ENCODE data around the gene RASGRP2. TPM values are rescaled to one million over a fixed set of nuclear protein-coding genes. Genes with fewer than 3 reads are reported as not detected.
A peak's percentile ranks its signal among the peaks of the same experiment; 100 is the strongest.

RASGRP2 gene
- total RNA-seq, 3 donors from 2014 or later, result 10.0 to 12.5 (median 11.5) TPM

DNA sequence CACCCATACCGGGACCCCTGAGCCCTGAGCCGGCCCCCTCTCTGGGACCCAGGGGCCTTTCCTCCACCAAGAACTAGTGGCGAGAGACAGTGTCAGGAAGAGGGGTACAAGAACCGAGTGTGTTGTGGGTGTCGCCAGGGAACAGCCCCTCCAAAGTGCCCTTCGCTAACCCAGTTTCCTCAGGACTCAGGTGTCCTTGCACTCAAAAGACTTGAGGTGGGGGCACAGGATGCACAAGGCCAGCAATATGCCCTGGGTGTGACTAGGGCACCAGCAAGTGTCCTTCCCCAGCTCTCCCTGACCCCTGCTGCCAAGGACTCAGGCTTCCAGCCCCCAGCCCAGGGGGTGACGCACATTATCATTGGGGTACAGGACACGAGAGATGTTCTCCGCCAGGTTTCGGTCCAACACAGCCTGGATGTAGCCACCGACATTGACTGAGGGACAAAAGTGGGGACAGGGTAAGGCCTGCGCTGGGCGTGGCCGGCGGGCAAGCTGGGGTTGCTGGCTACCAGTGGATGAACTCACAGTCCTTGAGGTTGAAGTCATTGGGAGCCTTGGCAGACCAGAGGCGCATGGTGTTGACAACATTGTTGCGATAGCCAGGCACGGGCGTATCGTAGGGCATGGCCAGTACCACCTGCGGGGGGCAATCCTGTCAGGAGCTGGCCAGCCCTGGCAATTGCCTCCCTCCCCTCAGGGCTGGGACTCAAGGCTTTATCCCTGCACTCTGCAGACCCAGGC, 11.1 kb upstream of the RASGRP2 start:
- peaks cover 0 to 2% of the 10 kb centered on the region in 2 donors for H3K4me1 ChIP-seq
- H3K36me3 ChIP-seq, result no peaks in the 10 kb centered on the region
- H3K27me3 ChIP-seq, result no peaks in the 10 kb centered on the region
- TF ChIP-seq, protein P1, sequence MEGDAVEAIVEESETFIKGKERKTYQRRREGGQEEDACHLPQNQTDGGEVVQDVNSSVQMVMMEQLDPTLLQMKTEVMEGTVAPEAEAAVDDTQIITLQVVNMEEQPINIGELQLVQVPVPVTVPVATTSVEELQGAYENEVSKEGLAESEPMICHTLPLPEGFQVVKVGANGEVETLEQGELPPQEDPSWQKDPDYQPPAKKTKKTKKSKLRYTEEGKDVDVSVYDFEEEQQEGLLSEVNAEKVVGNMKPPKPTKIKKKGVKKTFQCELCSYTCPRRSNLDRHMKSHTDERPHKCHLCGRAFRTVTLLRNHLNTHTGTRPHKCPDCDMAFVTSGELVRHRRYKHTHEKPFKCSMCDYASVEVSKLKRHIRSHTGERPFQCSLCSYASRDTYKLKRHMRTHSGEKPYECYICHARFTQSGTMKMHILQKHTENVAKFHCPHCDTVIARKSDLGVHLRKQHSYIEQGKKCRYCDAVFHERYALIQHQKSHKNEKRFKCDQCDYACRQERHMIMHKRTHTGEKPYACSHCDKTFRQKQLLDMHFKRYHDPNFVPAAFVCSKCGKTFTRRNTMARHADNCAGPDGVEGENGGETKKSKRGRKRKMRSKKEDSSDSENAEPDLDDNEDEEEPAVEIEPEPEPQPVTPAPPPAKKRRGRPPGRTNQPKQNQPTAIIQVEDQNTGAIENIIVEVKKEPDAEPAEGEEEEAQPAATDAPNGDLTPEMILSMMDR (IDR thresholded peaks at IDR 0.05), result no peak
- TF ChIP-seq POLR2A (IDR thresholded peaks at IDR 0.05), result no peak
- no peak for TF ChIP-seq POLR2AphosphoS5 (IDR thresholded peaks at IDR 0.05)
- intact Hi-C loops (cut with DNase I; ENCODE audit: low total_unique reads), result no loop called here
- no peaks in the 10 kb centered on the region for H3K9me3 ChIP-seq
- H3K27ac ChIP-seq, result no peak overlapping the region
- no peak overlapping the region for H3K4me3 ChIP-seq
- DNase-seq (ENCODE audit: low spot score in 2 of 2), result peak in 1 of 2 donors; percentile 49

DNA sequence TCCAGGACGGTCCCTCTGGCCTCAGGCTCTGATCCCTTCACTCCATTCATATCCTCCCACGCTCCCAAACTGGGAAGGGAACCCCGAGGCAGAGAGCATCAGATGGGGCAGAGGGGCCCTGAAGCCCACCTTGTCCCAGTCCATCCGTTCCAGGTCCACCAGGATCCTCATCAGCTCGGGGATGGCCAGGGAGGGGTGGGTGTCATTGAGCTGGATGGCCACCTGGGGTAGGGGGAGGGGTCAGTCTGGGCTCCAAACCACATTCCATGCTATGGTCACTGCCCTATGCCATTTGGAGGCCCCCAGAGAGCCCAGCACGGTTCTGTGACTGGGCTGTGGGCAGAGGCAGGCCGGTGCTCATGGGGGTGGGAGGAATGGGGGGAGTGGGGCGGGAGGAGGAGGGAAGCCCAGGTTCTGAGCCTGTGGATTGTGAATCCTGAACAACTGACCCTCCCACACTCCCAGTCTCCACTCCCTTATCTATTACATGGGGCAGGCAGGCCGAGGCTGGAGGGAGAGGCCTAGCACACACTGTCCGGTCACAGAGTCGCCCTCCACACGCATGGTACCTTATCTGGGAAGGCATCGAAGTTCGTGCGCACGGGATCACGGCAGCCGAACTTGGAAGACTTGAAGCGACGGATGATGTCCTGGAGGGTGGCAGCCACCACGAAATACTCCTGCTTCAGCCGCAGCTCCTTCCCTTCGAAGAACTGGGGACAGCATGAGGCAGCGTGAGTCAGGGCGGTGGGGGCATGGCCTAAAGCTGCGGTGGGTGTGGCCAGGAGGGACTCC, 10.4 kb upstream of the RASGRP2 start:
- no peak overlapping the region for H3K27ac ChIP-seq
- no peaks in the 10 kb centered on the region for H3K9me3 ChIP-seq
- no peak overlapping the region for H3K4me3 ChIP-seq
- no peaks in the 10 kb centered on the region for H3K4me1 ChIP-seq
- no peak for DNase-seq (ENCODE audit: low spot score in 2 of 2)
- intact Hi-C loops (cut with DNase I; ENCODE audit: low total_unique reads), result no loop called here
- TF ChIP-seq POLR2AphosphoS5 (IDR thresholded peaks at IDR 0.05) (no peak), POLR2A (IDR thresholded peaks at IDR 0.05) (no peak)
- TF ChIP-seq, protein P1 (IDR thresholded peaks at IDR 0.05), result no peak
- H3K27me3 ChIP-seq, result no peaks in the 10 kb centered on the region
- no peaks in the 10 kb centered on the region for H3K36me3 ChIP-seq

DNA sequence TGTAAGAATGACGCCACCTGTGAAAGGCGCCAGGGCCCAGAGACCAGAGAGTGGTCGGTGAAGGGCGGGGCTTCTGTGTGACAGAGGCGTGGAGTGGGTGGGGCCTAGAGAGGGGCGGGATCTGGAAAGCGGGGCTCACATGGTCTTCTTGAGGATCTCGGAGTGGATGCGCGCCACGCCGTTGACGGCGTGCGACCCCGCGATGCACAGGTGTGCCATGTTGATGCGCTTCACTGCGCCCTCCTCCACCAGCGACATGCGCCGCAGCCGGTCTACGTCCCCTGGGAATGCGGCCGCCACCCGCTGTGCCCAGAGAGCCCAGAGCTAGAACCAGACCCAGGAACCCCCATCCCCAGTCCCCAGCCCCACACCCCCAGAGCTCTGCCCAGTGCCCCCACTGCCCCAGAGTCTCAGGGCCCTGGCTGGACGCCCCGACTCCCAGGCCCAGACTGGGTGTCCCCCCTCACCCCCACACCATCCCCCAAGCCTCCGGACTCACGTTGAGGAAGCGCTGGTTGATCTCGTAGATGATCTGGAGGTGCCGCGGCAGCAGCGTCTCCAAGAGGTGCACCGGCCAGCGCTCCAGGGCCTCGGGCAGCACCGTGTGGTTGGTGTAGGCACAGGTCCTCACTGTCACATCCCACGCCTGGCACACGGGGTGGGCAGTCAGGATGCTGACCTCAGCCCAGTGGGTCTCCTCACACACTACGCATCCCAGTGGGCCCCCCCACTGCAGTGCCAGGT, 9.6 kb upstream of the RASGRP2 start:
- DNase-seq (ENCODE audit: low spot score in 2 of 2), result no peak
- no peak for TF ChIP-seq POLR2AphosphoS5 (IDR thresholded peaks at IDR 0.05)
- TF ChIP-seq POLR2A (IDR thresholded peaks at IDR 0.05), result no peak
- TF ChIP-seq, protein P1 (IDR thresholded peaks at IDR 0.05), result no peak
- no peaks in the 10 kb centered on the region for H3K27me3 ChIP-seq
- intact Hi-C loops (cut with DNase I; ENCODE audit: low total_unique reads), result no loop called here
- H3K4me1 ChIP-seq, result no peaks in the 10 kb centered on the region
- no peak overlapping the region for H3K27ac ChIP-seq
- no peaks in the 10 kb centered on the region for H3K36me3 ChIP-seq
- H3K9me3 ChIP-seq, result no peaks in the 10 kb centered on the region
- H3K4me3 ChIP-seq, result no peak overlapping the region

DNA sequence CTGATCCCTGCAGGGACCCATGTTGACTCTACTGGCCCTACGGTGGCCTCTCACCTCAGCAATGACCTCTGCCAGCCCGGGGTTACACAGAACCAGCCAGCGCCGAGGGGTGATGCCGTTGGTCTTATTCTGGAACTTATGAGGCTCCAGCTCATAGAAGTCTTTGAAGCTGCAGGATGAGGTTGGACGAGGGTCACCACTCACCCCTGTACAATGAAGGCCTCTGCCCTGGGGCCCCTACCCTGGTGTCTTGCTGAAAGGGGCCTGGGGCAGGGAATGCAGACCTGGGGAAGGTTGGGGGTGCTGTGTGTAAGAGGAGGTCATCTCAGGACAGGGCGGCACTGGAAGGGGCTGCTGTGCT, 9.1 kb upstream of the RASGRP2 start:
- Histone ChIP-seq H3K27me3 (no peaks in the 10 kb centered on the region), H3K27ac (no peak overlapping the region), H3K4me1 (no peaks in the 10 kb centered on the region), H3K36me3 (no peaks in the 10 kb centered on the region), H3K9me3 (no peaks in the 10 kb centered on the region), H3K4me3 (no peak overlapping the region)
- peak in 1 of 2 donors; percentile 37 for DNase-seq (ENCODE audit: low spot score in 2 of 2)
- TF ChIP-seq, protein P1 (IDR thresholded peaks at IDR 0.05), result no peak
- intact Hi-C loops (cut with DNase I; ENCODE audit: low total_unique reads), result no loop called here
